NCI-H345 (cell line): ENCODE measurements around the gene RCC2.
"Not testable (repeated sequence)": the region's sequence is repeated elsewhere in the genome, so short reads cannot be mapped to it uniquely, and the experiment has no call there.

Source experiments
- DNase-seq: peaks from one replicate; lab custom pipeline; 2025; lab: John Stamatoyannopoulos, UW

The RCC2 gene

GRCh38 chr1:17439250-17440073 lies at the start of gene RCC2:
TSS of gene RCC2 (minus strand) at chr1:17439677. CDS start at chr1:17438514, 1,163 bp downstream.
- peak; percentile 81 for DNase-seq

- no peak for DNase-seq
Observed at GRCh38 chr1:17486242-17486641, 46.8 kb upstream of the RCC2 start.

- no peak for DNase-seq
Observed at GRCh38 chr1:17485281-17485680, 45.8 kb upstream of the RCC2 start.

- not testable (repeated sequence) for DNase-seq
Observed at GRCh38 chr1:17481981-17482380, 42.5 kb upstream of the RCC2 start.

- no peak for DNase-seq
Observed at GRCh38 chr1:17480846-17481245, 41.4 kb upstream of the RCC2 start.

- no peak for DNase-seq
Observed at GRCh38 chr1:17475752-17476151, 36.3 kb upstream of the RCC2 start.

GRCh38 chr1:17474836-17475555 lies 35.5 kb upstream of the RCC2 start:
- not testable (repeated sequence) for DNase-seq

GRCh38 chr1:17472814-17473213 lies 33.3 kb upstream of the RCC2 start:
- DNase-seq: no peak

- DNase-seq: no peak
Observed at GRCh38 chr1:17471393-17471792, 31.9 kb upstream of the RCC2 start.

- no peak for DNase-seq
Observed at GRCh38 chr1:17470021-17470799, 30.7 kb upstream of the RCC2 start.

GRCh38 chr1:17468357-17469265 lies 29.1 kb upstream of the RCC2 start:
- not testable (repeated sequence) for DNase-seq

GRCh38 chr1:17466359-17466758 lies 26.9 kb upstream of the RCC2 start:
- no peak for DNase-seq

- no peak for DNase-seq
Observed at GRCh38 chr1:17465228-17465627, 25.8 kb upstream of the RCC2 start.

- DNase-seq: no peak
Observed at GRCh38 chr1:17463991-17464390, 24.5 kb upstream of the RCC2 start.

GRCh38 chr1:17462669-17463068 lies 23.2 kb upstream of the RCC2 start:
- DNase-seq: no peak

- no peak for DNase-seq
Observed at GRCh38 chr1:17460219-17460618, 20.7 kb upstream of the RCC2 start.

GRCh38 chr1:17458794-17459193 lies 19.3 kb upstream of the RCC2 start:
- no peak for DNase-seq

GRCh38 chr1:17452686-17453085 lies 13.2 kb upstream of the RCC2 start:
- DNase-seq: no peak

- DNase-seq: not testable (repeated sequence)
Observed at GRCh38 chr1:17452203-17452602, 12.7 kb upstream of the RCC2 start.

GRCh38 chr1:17451731-17452130 lies 12.3 kb upstream of the RCC2 start:
- DNase-seq: no peak

- DNase-seq: no peak
Observed at GRCh38 chr1:17447501-17447992, 8.1 kb upstream of the RCC2 start.
